HepG2 (cell line): Measurements from ENCODE around the gene TRIM67.

Source experiments
- CTCF ChIP-seq: sonication (generic); formaldehyde crosslinking; IDR thresholded peaks from 2 replicates; pipeline ENCODE4 v1.5.0; 2020; ENCODE audit warnings: mild to moderate bottlenecking, missing genetic modification reagents, moderate library complexity
- FOXK2 ChIP-seq: fragments of 450-650 bp; IDR thresholded peaks from 2 replicates; pipeline ENCODE4 v1.6.1; 2016
- GABPA ChIP-seq, 2 experiments: IDR thresholded peaks; 2 replicates each; pipeline ENCODE4 v1.6.1; 2011 to 2016; ENCODE audit warnings: low read depth in 2 of 2, low read length in 1 of 2, missing biosample characterization in 1 of 2, missing genetic modification characterization in 1 of 2
- GATA4 ChIP-seq: sonication (generic); IDR thresholded peaks from 2 replicates; pipeline ENCODE4 v1.6.1; 2016; ENCODE audit warnings: antibody characterized with exemption, low read depth, borderline replicate concordance
- MYC ChIP-seq: sonication (generic); formaldehyde crosslinking; IDR thresholded peaks from 2 replicates; pipeline ENCODE4 v1.9.0; 2021; ENCODE audit warnings: missing genetic modification reagents, borderline replicate concordance
- PHF21A ChIP-seq: sonication (generic); formaldehyde crosslinking; IDR thresholded peaks from 2 replicates; pipeline ENCODE4 v1.5.0; 2020; ENCODE audit warnings: mild to moderate bottlenecking, missing genetic modification reagents
- SALL2 ChIP-seq: sonication (generic); formaldehyde crosslinking; IDR thresholded peaks from 2 replicates; pipeline ENCODE4 v1.8.1; 2023; ENCODE audit warnings: mild to moderate bottlenecking, missing genetic modification reagents, inconsistent platforms
- ZNF318 ChIP-seq: sonication (generic); formaldehyde crosslinking; IDR thresholded peaks from 2 replicates; pipeline ENCODE4 v1.4.0; 2020; ENCODE audit warnings: mild to moderate bottlenecking, missing genetic modification reagents
- ZNF839 ChIP-seq: sonication (generic); formaldehyde crosslinking; IDR thresholded peaks from 2 replicates; pipeline ENCODE4 v1.4.0; 2020; ENCODE audit warnings: missing genetic modification reagents, mild to moderate bottlenecking, borderline replicate concordance
- ZSCAN20 ChIP-seq: sonication (generic); formaldehyde crosslinking; IDR thresholded peaks from 2 replicates; pipeline ENCODE4 v1.4.0; 2020; ENCODE audit warnings: missing genetic modification reagents, mild to moderate bottlenecking, borderline replicate concordance
- ZZZ3 ChIP-seq: sonication (generic); formaldehyde crosslinking; IDR thresholded peaks from 2 replicates; pipeline ENCODE4 v1.4.0; 2020; ENCODE audit warnings: missing genetic modification reagents, mild to moderate bottlenecking, borderline replicate concordance

- TF ChIP-seq PHF21A (CRISPR knock-in tag) (no peak), MYC (CRISPR knock-in tag) (no peak), SALL2 (CRISPR knock-in tag) (no peak), ZNF318 (no peak), ZNF839 (CRISPR knock-in tag) (no peak), CTCF (no peak), ZSCAN20 (CRISPR knock-in tag) (no peak), GABPA (IDR thresholded peaks at IDR 0.05; ENCODE audit: low read depth, low read length) (no peak), GABPA (CRISPR knock-in tag; IDR thresholded peaks at IDR 0.05; ENCODE audit: low read depth) (no peak), ZZZ3 (CRISPR knock-in tag) (no peak), FOXK2 (no peak), GATA4 (no peak)
These were observed 26.2 kb downstream of the TRIM67 start for GRCh38 chr1:231188072-231188471.
